IMR-90 (cell line): ENCODE measurements around the gene CCZ1B. TPM values are rescaled to one million over a fixed set of nuclear protein-coding genes. Genes with fewer than 3 reads are reported as not detected.
"Not testable (repeated sequence)": the region's sequence is repeated elsewhere in the genome, so short reads cannot be mapped to it uniquely, and the experiment has no call there.

Experiments used
- ATAC-seq: fragments of 200-7000 bp; cut with Tn5 transposase; 2 replicates; pipeline ENCODE4 v1.9.1; 2020; ENCODE audit warnings: low read depth, mild to moderate bottlenecking, moderate library complexity
- BruUV-seq: library from RNA; stranded (reverse); fragments of 400-500 nt; replicated peaks from 2 replicates; lab custom pipeline; 2021; lab: Mats Ljungman, UMichigan
- CTCF ChIA-PET: fragments of 300-600 bp; formaldehyde crosslinking; extraction: SDS; loops from one replicate; lab custom pipeline; 2021; ENCODE audit warnings: antibody characterized with exemption; lab: Yijun Ruan, JAX
- POLR2A ChIA-PET: fragments of 300-600 bp; sonication (Branson Sonifier 250); formaldehyde crosslinking; loops from one replicate; lab custom pipeline; 2022; ENCODE audit warnings: antibody characterized with exemption; ENCODE audit not compliant: unreplicated experiment; lab: Charles Lee
- DNase-seq: peaks from one replicate; pipeline ENCODE4 v3.0.0; 2013
- H2AFZ ChIP-seq: replicated peaks from 2 replicates; pipeline ENCODE3; 2013; ENCODE audit warnings: low read length, mild to moderate bottlenecking; ENCODE audit not compliant: poor library complexity
- H2AK5ac ChIP-seq: 2 replicates; pipeline ENCODE4 v1.6.1; 2013; ENCODE audit warnings: low read depth, low read length, inconsistent platforms
- H2AK9ac ChIP-seq: replicated peaks from 2 replicates; pipeline ENCODE3; 2013; ENCODE audit warnings: mild to moderate bottlenecking, low read depth, low read length, moderate library complexity; ENCODE audit not compliant: poor library complexity
- H2BK120ac ChIP-seq: 2 replicates; pipeline ENCODE4 v1.6.1; 2013; ENCODE audit warnings: low read depth, low read length, inconsistent platforms
- H2BK15ac ChIP-seq: 3 replicates; pipeline ENCODE4 v1.6.1; 2013; ENCODE audit warnings: low read depth, low read length, inconsistent platforms
- H2BK20ac ChIP-seq: 2 replicates; pipeline ENCODE4 v1.6.1; 2013; ENCODE audit warnings: low read depth, mild to moderate bottlenecking, inconsistent platforms, low read length, moderate library complexity
- H2BK5ac ChIP-seq: 2 replicates; pipeline ENCODE4 v1.6.1; 2013; ENCODE audit warnings: mild to moderate bottlenecking, low read depth, low read length, inconsistent platforms; ENCODE audit not compliant: poor library complexity, severe bottlenecking
- H3K14ac ChIP-seq: replicated peaks from 2 replicates; pipeline ENCODE4 v1.6.1; 2013; ENCODE audit warnings: low read depth, low read length, inconsistent platforms
- H3K18ac ChIP-seq: 2 replicates; pipeline ENCODE4 v1.6.1; 2013; ENCODE audit warnings: low read depth, low read length, control low read depth
- H3K23ac ChIP-seq: 2 replicates; pipeline ENCODE4 v1.6.1; 2013; ENCODE audit warnings: low read depth, low read length, inconsistent platforms
- H3K27ac ChIP-seq: 2 replicates; pipeline ENCODE4 v1.5.1; 2013; ENCODE audit warnings: mild to moderate bottlenecking, control low read depth, low read length; ENCODE audit not compliant: insufficient read depth
- H3K27me3 ChIP-seq: 2 replicates; pipeline ENCODE4 v1.6.1; 2013; ENCODE audit warnings: low read length; ENCODE audit not compliant: control insufficient read depth, insufficient read depth
- H3K36me3 ChIP-seq: 2 replicates; pipeline ENCODE4 v1.6.1; 2013; ENCODE audit warnings: low read length, mixed read lengths; ENCODE audit not compliant: control insufficient read depth, insufficient read depth
- H3K4ac ChIP-seq: 2 replicates; pipeline ENCODE4 v1.6.1; 2013; ENCODE audit warnings: low read depth, low read length, inconsistent platforms
- H3K4me1 ChIP-seq: 2 replicates; pipeline ENCODE4 v1.6.1; 2013; ENCODE audit warnings: low read length, mixed read lengths; ENCODE audit not compliant: control insufficient read depth, insufficient read depth
- H3K4me2 ChIP-seq: 2 replicates; pipeline ENCODE4 v1.6.1; 2013; ENCODE audit warnings: low read depth, mild to moderate bottlenecking, control low read depth, low read length, moderate library complexity
- H3K4me3 ChIP-seq: 2 replicates; pipeline ENCODE4 v1.5.1; 2013; ENCODE audit warnings: low read depth, mild to moderate bottlenecking, control low read depth, low read length, moderate library complexity; ENCODE audit not compliant: insufficient read depth
- H3K56ac ChIP-seq: 2 replicates; pipeline ENCODE4 v1.6.1; 2013; ENCODE audit warnings: low read length, inconsistent platforms; ENCODE audit not compliant: insufficient read depth; ENCODE audit errors: extremely low read depth
- H3K79me1 ChIP-seq, 2 experiments: 2 replicates each; pipeline ENCODE4 v1.6.1; 2013; ENCODE audit warnings: low read length in 2 of 2, inconsistent platforms in 1 of 2, low read depth in 1 of 2
- H3K9ac ChIP-seq: 2 replicates; pipeline ENCODE4 v1.6.1; 2013; ENCODE audit warnings: low read depth, low read length, control low read depth
- H3K9me1 ChIP-seq: 2 replicates; pipeline ENCODE4 v1.6.1; 2013; ENCODE audit warnings: low read length, inconsistent platforms; ENCODE audit not compliant: insufficient read depth
- H3K9me3 ChIP-seq: 2 replicates; pipeline ENCODE4 v1.6.1; 2013; ENCODE audit warnings: low read length; ENCODE audit not compliant: control insufficient read depth, insufficient read depth
- H4K20me1 ChIP-seq: 2 replicates; pipeline ENCODE4 v1.6.1; 2013; ENCODE audit warnings: low read length, inconsistent platforms; ENCODE audit not compliant: insufficient read depth
- H4K5ac ChIP-seq: 2 replicates; pipeline ENCODE4 v1.6.1; 2013; ENCODE audit warnings: mild to moderate bottlenecking, low read depth, low read length, control low read depth
- H4K8ac ChIP-seq, 2 experiments: 2 replicates each; pipeline ENCODE4 v1.6.1; 2013; ENCODE audit warnings: low read depth in 2 of 2, low read length in 2 of 2, control low read depth in 1 of 2, inconsistent platforms in 1 of 2
- H4K91ac ChIP-seq: 2 replicates; pipeline ENCODE4 v1.6.1; 2013; ENCODE audit warnings: low read depth, low read length, inconsistent platforms; ENCODE audit not compliant: insufficient read depth
- WGBS, 2 experiments: methylation state at CpG; one replicate each; pipeline versions ENCODE4 v1.1.5 to v1.1.7; 2013; ENCODE audit warnings: missing lambda C conversion rate in 2 of 2; ENCODE audit not compliant: insufficient read length in 1 of 2; ENCODE audit errors: extremely low coverage in 2 of 2; 5-methylcytosine and 5-hydroxymethylcytosine counted together
- dilution Hi-C: fragments of 300-500 bp; cut with HindIII; formaldehyde crosslinking; loops from one replicate; pipeline ENCODE4 v1.14.3; 2018; ENCODE audit warnings: low sequenced_read_pairs; ENCODE audit not compliant: unreplicated experiment
- in situ Hi-C: fragments of 300-500 bp; cut with MboI; formaldehyde crosslinking; loops from 3 replicates; pipeline ENCODE4 v1.14.3; 2019; ENCODE audit warnings: low sequenced_read_pairs, inconsistent platforms, mixed read lengths
- intact Hi-C: fragments of 100-400 bp; cut with micrococcal nuclease; formaldehyde crosslinking; loops from 2 replicates; pipeline ENCODE4 v1.10.0; 2022
- polyA plus RNA-seq, 3 experiments: library from polyadenylated mRNA; depleted of rRNA; stranded (reverse); fragments of >200 nt; gene quantifications; 2 replicates each; pipeline ENCODE4 v1.2.3, GENCODE V29; 2012; ENCODE audit warnings: low replicate concordance in 1 of 3
- total RNA-seq: library from RNA; depleted of rRNA; stranded (reverse); fragments of >200 nt; gene quantifications from 2 replicates; pipeline ENCODE4 v1.2.3, GENCODE V29; 2012

The CCZ1B gene
- total and polyA plus RNA-seq, 2 of the 4 experiments (the other 2 are of a cell fraction), result 25.5 to 41.0 TPM

DNA sequence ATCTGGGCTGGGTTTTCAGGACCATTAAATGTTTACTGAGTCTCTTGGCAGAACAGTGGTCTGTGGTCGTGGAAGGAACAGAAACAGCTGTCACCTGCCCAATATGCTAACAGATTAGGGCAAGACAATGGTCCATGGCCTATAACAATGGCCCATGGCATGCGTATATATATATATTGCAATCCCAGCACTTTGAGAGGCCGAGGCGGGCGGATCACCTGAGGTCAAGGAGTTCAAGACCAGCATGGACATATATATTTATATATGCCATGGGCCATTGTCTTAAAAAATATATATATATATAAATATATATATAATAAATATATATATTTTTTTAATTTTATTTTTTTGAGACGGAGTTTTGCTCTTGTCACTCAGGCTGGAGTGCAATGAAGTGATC is 44.5 kb downstream of the CCZ1B start:
- H3K36me3 ChIP-seq, ATAC-seq, BruUV-seq, H3K9me1 ChIP-seq, dilution Hi-C loops, DNase-seq, H2AK9ac ChIP-seq, H3K4me1 ChIP-seq, H3K4me2 ChIP-seq, H3K4ac ChIP-seq, CTCF ChIA-PET, H3K27ac ChIP-seq, H3K27me3 ChIP-seq, POLR2A ChIA-PET, H3K79me1 ChIP-seq, H3K18ac ChIP-seq, in situ Hi-C loops, H3K56ac ChIP-seq, H2BK15ac ChIP-seq, H4K8ac ChIP-seq, H3K14ac ChIP-seq, H3K23ac ChIP-seq, H4K91ac ChIP-seq, H3K4me3 ChIP-seq, H4K5ac ChIP-seq, H3K9me3 ChIP-seq, H4K20me1 ChIP-seq, H3K9ac ChIP-seq, H2BK20ac ChIP-seq, H2BK5ac ChIP-seq, H2AFZ ChIP-seq, H2BK120ac ChIP-seq, H2AK5ac ChIP-seq, intact Hi-C loops: not testable (repeated sequence)
- whole genome bisulfite sequencing, 2 experiments, result no CpG with 5 or more reads among the region's 6 CpGs

DNA sequence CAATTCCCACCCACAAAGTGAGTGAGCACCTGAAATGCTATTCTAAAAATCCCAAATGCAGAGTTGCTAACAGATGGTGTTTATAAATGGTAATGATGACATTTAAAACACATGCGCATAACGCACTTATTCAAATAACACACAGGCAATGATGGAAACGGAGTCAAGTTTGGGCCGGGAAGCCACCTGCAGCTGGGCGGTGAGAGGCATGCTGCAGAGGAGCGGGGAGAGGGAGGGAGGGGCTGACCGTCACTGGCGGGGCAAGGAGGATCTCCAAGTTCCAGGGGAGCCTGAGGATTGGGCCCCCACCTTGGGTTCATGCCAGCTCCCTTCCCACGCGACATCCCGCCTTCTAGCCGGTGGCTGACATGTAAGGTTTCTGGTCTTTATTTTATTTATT is 64.9 kb downstream of the CCZ1B start:
- DNase-seq, H4K8ac ChIP-seq, H3K27ac ChIP-seq, H2BK5ac ChIP-seq, H4K5ac ChIP-seq, ATAC-seq, in situ Hi-C loops, H3K9ac ChIP-seq, intact Hi-C loops, H2AK9ac ChIP-seq, H4K91ac ChIP-seq, H2BK15ac ChIP-seq, H3K79me1 ChIP-seq, BruUV-seq, H3K4me1 ChIP-seq, H3K14ac ChIP-seq, H3K36me3 ChIP-seq, dilution Hi-C loops, H3K4me2 ChIP-seq, H2BK20ac ChIP-seq, POLR2A ChIA-PET, H3K4ac ChIP-seq, CTCF ChIA-PET, H3K9me1 ChIP-seq, H2BK120ac ChIP-seq, H4K20me1 ChIP-seq, H2AK5ac ChIP-seq, H3K56ac ChIP-seq, H3K4me3 ChIP-seq, H3K23ac ChIP-seq, H3K9me3 ChIP-seq, H3K27me3 ChIP-seq, H2AFZ ChIP-seq, H3K18ac ChIP-seq: not testable (repeated sequence)
- WGBS, 2 experiments, result no CpG with 5 or more reads among the region's 12 CpGs
